ENCODE measurements around the gene LSAMP.

GRCh38 chr3:116051040-116051439 lies 394.2 kb downstream of the LSAMP start:
- TF ChIP-seq CTCF (IDR thresholded peaks at IDR 0.05), result no peak
- no peak for TF ChIP-seq SIN3A (IDR thresholded peaks at IDR 0.05; ENCODE audit: borderline replicate concordance, insufficient read depth, low read depth, low read length)
- TF ChIP-seq POLR2AphosphoS5 (IDR thresholded peaks at IDR 0.05; ENCODE audit: low read depth, low read length), result no peak
